GM12865 (cell line): ENCODE measurements around the gene TPD52L2.

Source experiments
- DNase-seq: peaks from one replicate; pipeline ENCODE4 v3.0.0; 2010; ENCODE audit warnings: low read depth
- H3K4me3 ChIP-seq: 2 replicates; pipeline ENCODE4 v1.5.1; 2011; ENCODE audit warnings: mild to moderate bottlenecking, low read depth, low read length, control low read depth
- CTCF ChIP-seq: IDR thresholded peaks from 2 replicates; pipeline ENCODE4 v1.5.1; 2011; ENCODE audit warnings: low read length, control low read depth, low read depth, inconsistent platforms; ENCODE audit not compliant: insufficient read depth; ENCODE audit errors: missing control alignments

The TPD52L2 gene

GRCh38 chr20:63895952-63896263 is 30.8 kb downstream of the TPD52L2 start:
- DNase-seq = no peak
- H3K4me3 ChIP-seq = peak overlapping the region; percentile 92
- no peak for TF ChIP-seq CTCF

GRCh38 chr20:63896264-63897105 is 31.4 kb downstream of the TPD52L2 start:
- DNase-seq = peak; percentile 78
- TF ChIP-seq CTCF = no peak
- H3K4me3 ChIP-seq = peak overlapping the region; percentile 92

- TF ChIP-seq CTCF = no peak
- DNase-seq = no peak
- no peak overlapping the region for H3K4me3 ChIP-seq
These were observed 33.0 kb downstream of the TPD52L2 start for GRCh38 chr20:63897978-63898561.

- H3K4me3 ChIP-seq = no peak overlapping the region
- no peak for TF ChIP-seq CTCF
- DNase-seq = no peak
These were observed 34.0 kb downstream of the TPD52L2 start for GRCh38 chr20:63898882-63899558.

- no peak for DNase-seq
- no peak for TF ChIP-seq CTCF
- no peak overlapping the region for H3K4me3 ChIP-seq
These were observed 35.3 kb downstream of the TPD52L2 start for GRCh38 chr20:63900413-63900812.

GRCh38 chr20:63903796-63904561 is 38.9 kb downstream of the TPD52L2 start:
- H3K4me3 ChIP-seq = no peak overlapping the region
- no peak for DNase-seq
- TF ChIP-seq CTCF = no peak
